Lung microvascular endothelial cell (primary cell): ENCODE measurements around the gene SRF. TPM values are rescaled to one million over a fixed set of nuclear protein-coding genes. Genes with fewer than 3 reads are reported as not detected.
A peak's percentile ranks its signal among the peaks of the same experiment; 100 is the strongest.

ENCODE experiments used
- DNase-seq, 2 donors: peaks; one replicate each; pipeline versions ENCODE4 v3.0.0 to v3.0.0-alpha.2; 2010; ENCODE audit warnings: low read depth in 2 of 2
- total RNA-seq: library from RNA; depleted of rRNA; stranded (reverse); fragments of >200 nt; gene quantifications from 2 replicates; pipeline ENCODE4 v1.2.1, GENCODE V29; 2014

The SRF gene
- total RNA-seq, 1 donor from 2014 or later, result 12.7 TPM

DNA sequence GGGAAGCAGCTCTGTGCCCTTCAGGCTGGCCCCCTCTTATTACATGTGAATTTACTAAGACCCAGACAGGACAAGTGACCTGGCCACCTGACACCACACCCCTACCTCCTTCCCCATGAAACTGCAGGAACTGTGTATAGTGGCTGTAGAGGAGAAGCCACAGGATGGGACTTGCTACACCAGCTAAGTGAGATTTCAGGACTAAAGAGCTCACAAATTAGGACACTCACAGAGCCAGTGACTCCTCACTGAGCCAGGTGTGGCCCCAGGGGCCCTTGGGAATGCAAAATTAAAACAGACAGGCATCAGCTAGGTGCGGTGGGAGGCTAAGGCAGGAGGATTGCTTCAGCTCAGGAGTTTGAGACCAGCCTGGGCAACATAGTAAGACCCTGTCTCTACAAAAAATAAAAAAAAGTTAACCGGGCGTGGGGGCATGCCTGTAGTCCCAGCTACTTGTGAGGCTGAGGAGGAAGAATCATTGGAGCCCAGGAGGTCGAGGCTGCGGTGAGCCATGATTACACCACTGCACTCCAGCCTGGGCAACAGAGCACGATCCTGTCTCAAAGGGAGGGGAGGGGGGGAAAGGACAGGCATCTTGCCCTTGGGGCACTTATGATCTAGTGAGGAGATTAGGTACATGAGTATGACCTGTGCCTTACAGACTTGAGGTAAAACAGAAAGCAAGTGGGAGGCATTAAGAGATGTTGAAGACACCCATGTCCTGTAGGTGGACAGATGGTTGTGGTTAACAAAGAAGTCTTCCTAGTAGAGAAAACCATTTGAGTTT, 23.2 kb upstream of the SRF start:
- DNase-seq, result no peak

- no peak for DNase-seq
Measured at GRCh38 chr6:43149265-43149664, 21.8 kb upstream of the SRF start.

- DNase-seq, result peak in 1 of 2 donors; percentile 11
Measured at GRCh38 chr6:43150051-43150751, 20.9 kb upstream of the SRF start.

DNA sequence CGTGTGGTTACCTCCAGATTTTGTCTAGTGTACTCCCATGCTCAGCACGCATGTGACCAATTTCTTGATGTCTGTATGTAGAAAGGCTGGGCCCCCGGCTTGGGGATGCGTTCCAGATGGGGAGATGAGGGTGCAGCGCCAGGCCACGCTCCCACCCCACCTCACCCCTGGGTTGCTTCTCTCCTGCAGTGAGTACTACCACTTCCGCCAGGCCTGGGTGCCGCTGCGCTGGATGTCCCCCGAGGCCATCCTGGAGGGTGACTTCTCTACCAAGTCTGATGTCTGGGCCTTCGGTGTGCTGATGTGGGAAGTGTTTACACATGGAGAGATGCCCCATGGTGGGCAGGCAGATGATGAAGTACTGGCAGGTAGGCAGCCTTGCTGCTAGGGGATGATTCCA, 11.5 kb upstream of the SRF start:
- no peak for DNase-seq

- DNase-seq, result no peak
Measured at GRCh38 chr6:43163899-43164298, 7.2 kb upstream of the SRF start.

DNA sequence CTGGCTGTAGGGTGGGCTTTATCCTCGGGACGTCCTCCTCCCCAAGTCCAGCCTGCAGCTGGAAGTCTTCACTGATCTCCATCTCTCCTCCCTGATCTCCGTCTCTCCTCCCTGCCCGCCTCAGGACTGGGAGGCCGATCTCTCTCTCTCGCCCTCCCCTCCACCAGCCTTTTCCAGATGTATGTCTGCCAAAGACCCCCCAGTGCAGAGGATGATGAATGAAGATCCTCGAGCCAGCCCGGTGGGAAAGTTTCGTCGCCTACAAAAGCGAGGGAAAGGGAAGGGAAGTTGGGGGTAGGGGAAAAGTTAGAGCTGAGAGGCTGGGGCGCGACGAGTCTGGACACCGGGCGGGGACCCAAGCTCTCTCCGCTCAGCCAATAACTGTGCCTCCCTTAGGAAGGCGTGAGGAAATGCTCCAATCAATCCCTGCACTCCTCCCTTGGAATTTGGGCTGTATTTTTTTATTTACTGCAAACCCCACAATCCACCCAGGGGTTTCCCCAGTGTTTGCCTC, 595 bp upstream of the SRF start:
- DNase-seq, result peak; percentile 87 to 89

GRCh38 chr6:43171707-43172103, 636 bp downstream of the SRF start:
- peak in 1 of 2 donors; percentile 35 for DNase-seq

GRCh38 chr6:43172104-43173007, 1.3 kb downstream of the SRF start:
- peak; percentile 36 to 55 for DNase-seq

GRCh38 chr6:43173591-43174262, 2.7 kb downstream of the SRF start:
- DNase-seq, result no peak

GRCh38 chr6:43174263-43175112, 3.4 kb downstream of the SRF start:
- peak; percentile 98 to 100 for DNase-seq

GRCh38 chr6:43175676-43176422, 4.8 kb downstream of the SRF start:
- no peak for DNase-seq

GRCh38 chr6:43176423-43176786, 5.3 kb downstream of the SRF start:
- DNase-seq, result no peak

GRCh38 chr6:43178150-43178549, 7.1 kb downstream of the SRF start:
- no peak for DNase-seq

DNA sequence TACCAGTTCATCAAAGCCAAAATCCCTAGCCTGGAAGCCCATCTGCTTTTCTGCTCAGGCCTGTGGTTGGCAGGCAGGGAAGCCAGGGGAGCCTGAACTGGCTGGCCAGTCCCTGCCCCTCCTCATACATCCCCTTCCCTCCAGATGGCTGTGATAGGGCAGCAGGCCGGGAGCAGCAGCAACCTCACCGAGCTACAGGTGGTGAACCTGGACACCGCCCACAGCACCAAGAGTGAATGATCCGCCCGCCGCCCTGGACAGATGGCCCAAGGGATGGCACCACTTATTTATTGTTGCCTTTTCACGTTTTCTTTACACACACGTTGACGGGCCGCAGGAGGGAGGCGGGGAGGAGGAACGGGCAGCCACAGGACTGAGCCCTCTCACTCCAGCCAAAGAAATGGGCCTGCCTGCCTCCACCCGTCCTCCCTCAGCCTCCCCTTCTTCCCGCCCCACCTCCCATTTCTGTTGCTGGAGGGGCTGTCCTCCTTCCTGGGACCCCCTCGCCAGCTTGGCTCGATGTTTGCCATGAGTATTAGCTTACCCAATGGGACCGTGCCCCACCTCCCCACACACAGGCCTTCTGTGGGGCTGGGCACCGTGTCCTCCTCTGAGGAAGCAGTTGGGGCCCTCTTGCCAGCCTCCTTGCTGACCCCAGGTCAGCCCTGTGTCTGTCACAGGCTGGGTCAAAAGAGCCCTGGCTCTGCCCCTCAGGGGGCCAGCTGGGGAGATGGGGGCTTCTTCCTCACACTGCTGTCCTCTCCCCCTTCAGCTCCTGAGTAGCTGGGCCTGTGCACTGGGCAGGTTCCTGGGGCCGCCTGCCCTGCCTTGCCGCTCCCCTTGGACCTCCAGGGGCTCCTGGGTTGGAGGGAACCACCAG, 8.1 kb downstream of the SRF start:
- DNase-seq, result no peak

DNA sequence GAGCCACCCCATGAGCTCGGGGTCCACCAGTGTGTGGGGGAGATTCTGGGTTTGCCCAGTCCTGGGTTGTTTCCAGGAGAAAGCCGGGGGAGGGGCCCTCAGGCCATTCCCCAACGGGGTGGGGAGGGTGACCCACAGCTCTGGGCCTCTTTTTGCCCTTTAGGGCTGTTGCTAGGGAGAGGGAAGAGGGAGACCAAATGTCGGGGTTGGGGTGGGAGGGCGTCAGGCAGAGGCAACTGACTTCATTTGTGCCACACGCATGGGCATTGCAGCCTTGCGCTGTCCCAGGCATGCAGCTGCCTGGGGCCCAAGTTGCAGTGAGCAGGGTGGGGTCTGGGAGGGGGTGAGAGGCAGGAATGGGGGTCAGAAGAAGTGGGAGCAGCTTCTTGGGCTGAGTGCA, 9.0 kb downstream of the SRF start:
- no peak for DNase-seq

- peak in 1 of 2 donors; percentile 7 for DNase-seq
Measured at GRCh38 chr6:43180985-43181384, 9.9 kb downstream of the SRF start.

- no peak for DNase-seq
Measured at GRCh38 chr6:43181621-43181941, 10.5 kb downstream of the SRF start.

DNA sequence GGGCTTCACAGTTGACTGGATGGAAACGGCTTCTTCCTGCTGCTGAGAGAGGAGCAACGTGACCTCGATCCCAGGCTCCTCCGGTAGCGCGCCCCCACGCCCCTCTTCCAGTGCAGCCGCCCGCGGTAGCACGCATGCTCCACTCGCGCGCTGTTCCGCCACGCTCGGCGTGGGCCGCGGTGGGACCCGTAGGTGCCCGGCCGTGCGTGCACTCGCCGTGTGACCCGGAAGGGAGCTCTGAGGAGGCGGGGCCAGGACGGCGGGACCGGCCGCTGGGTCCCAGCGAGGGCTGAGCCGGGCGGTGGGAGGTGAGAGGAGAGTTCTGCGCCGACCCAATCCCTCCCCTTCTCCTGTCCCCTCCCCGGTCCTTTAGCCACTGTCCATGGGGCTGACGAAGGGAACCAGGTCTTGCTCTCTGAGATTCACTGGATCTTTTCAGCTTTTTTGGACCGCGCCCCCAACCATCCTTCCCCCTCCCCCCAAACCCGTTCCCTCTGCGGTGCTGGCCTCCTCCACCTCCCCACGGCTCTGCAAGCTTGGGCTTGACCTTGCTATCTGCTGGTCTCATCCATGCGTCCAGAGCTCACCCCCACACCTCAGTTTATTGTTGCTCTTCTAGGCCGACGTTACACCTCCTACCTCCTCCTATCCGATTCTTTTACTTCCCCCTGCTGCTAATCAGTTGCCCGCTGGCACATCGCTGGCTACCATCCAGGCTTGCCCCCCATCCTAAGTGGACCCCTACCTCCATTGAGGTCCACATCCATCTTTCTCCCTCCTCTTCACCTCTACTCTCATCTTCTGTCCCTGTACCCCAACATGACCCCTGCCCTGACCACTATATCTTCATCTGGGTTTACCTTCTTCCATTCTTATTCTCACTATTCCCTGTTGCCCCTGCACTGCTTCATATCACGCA, 11.1 kb downstream of the SRF start, which contains the start of gene CUL9:
Gene CUL9, plus strand, starts transcription at position 255 of the 919 bp plus-strand sequence. CDS start 2,115 bp downstream, outside the sequence.
- DNase-seq, result peak; percentile 76 to 85
